Urinary bladder (tissue), 4 donors: ENCODE results near the gene FAM222A. TPM values are rescaled to one million over a fixed set of nuclear protein-coding genes. Genes with fewer than 3 reads are reported as not detected.

Source experiments
- DNase-seq: peaks from one replicate; pipeline ENCODE4 v3.0.0-alpha.2; 2015; ENCODE audit errors: extremely low spot score
- H3K27ac ChIP-seq: one replicate; pipeline ENCODE4 v1.5.1; 2013; ENCODE audit warnings: low read depth, mild to moderate bottlenecking, moderate library complexity
- H3K36me3 ChIP-seq: one replicate; pipeline ENCODE4 v1.6.1; 2013; ENCODE audit warnings: mild to moderate bottlenecking, moderate library complexity; ENCODE audit not compliant: insufficient read depth
- H3K4me1 ChIP-seq: one replicate; pipeline ENCODE4 v1.6.1; 2013; ENCODE audit warnings: mild to moderate bottlenecking, moderate library complexity; ENCODE audit not compliant: insufficient read depth
- H3K4me3 ChIP-seq: one replicate; pipeline ENCODE4 v1.5.1; 2013; ENCODE audit warnings: low read depth, low read length
- WGBS: extraction: QIAGEN DNeasy Blood & Tissue Kit; methylation state at CpG from one replicate; pipeline ENCODE4 v1.1.7; 2013; 5-methylcytosine and 5-hydroxymethylcytosine counted together
- polyA plus RNA-seq: library from polyadenylated mRNA; stranded (reverse); fragments of 200-250 nt; gene quantifications from one replicate; pipeline ENCODE4 v1.2.3, GENCODE V29; 2013
- total RNA-seq: library from RNA; depleted of rRNA; stranded (reverse); fragments of >200 nt; gene quantifications from one replicate; pipeline ENCODE4 v1.2.3, GENCODE V29; 2014
- donor health status: healthy with polysubstance abuse.
- donor health status: healthy.

FAM222A gene
- total and polyA plus RNA-seq, 2 donors = 1.2 TPM

- no peak overlapping the region for H3K27ac ChIP-seq
- no peaks in the 10 kb centered on the region for H3K36me3 ChIP-seq
- WGBS = 51% methylated on average over 12 of the region's 12 CpGs
- no peak overlapping the region for H3K4me3 ChIP-seq
- H3K4me1 ChIP-seq = no peaks in the 10 kb centered on the region
- DNase-seq = no peak
Observed at GRCh38 chr12:109772622-109773321, 59.1 kb downstream of the FAM222A start.

- WGBS = 30% methylated on average over 21 of the region's 21 CpGs
- DNase-seq = no peak
- Histone ChIP-seq H3K27ac (no peak overlapping the region), H3K4me3 (no peak overlapping the region), H3K4me1 (no peaks in the 10 kb centered on the region), H3K36me3 (no peaks in the 10 kb centered on the region)
Observed at GRCh38 chr12:109773384-109774011, 59.9 kb downstream of the FAM222A start.

- Histone ChIP-seq H3K4me3 (no peak overlapping the region), H3K36me3 (no peaks in the 10 kb centered on the region), H3K27ac (no peak overlapping the region), H3K4me1 (no peaks in the 10 kb centered on the region)
- WGBS = 15% methylated on average over 10 of the region's 10 CpGs
- peak; percentile 14 for DNase-seq
Observed at GRCh38 chr12:109775172-109775881, 61.7 kb downstream of the FAM222A start.

DNA sequence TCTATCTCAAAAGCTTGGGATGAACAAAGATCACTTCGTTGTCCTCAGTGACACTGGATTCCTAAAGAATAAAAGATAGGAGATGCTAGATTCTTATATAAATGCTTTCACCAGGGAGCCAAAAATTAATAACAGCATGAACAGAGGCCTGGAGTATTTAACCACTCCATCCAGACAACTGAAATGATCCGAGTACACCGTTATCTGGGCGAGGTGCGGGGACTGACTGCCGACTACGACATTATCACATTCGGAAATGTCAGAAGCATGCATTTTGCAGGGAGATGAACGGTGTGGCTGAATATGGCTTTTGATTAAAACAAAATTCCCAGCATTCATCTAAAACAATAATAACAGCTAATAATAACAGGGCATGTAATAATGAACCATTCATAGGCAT, 63.0 kb downstream of the FAM222A start:
- DNase-seq = no peak
- Histone ChIP-seq H3K36me3 (no peaks in the 10 kb centered on the region), H3K4me1 (no peaks in the 10 kb centered on the region), H3K4me3 (no peak overlapping the region), H3K27ac (no peak overlapping the region)
- 63% methylated on average over 9 of the region's 9 CpGs for WGBS

GRCh38 chr12:109777544-109777943, 63.9 kb downstream of the FAM222A start:
- 40% methylated on average over 5 of the region's 5 CpGs for WGBS
- no peak overlapping the region for H3K27ac ChIP-seq
- no peak for DNase-seq

GRCh38 chr12:109778684-109779083, 65.1 kb downstream of the FAM222A start:
- no peak overlapping the region for H3K4me3 ChIP-seq
- H3K4me1 ChIP-seq = no peaks in the 10 kb centered on the region
- DNase-seq = no peak
- no peaks in the 10 kb centered on the region for H3K36me3 ChIP-seq
- no peak overlapping the region for H3K27ac ChIP-seq
- 96% methylated on average over 1 of the region's 1 CpG for WGBS

More at GRCh38 chr12:109777544-109777943, 63.9 kb downstream of the FAM222A start:
- H3K4me1 ChIP-seq = no peaks in the 10 kb centered on the region
- H3K4me3 ChIP-seq = no peak overlapping the region
- H3K36me3 ChIP-seq = no peaks in the 10 kb centered on the region

- Histone ChIP-seq H3K4me1 (no peaks in the 10 kb centered on the region), H3K36me3 (no peaks in the 10 kb centered on the region), H3K27ac (no peak overlapping the region), H3K4me3 (no peak overlapping the region)
- 92% methylated on average over 6 of the region's 6 CpGs for WGBS
- DNase-seq = no peak
Observed at GRCh38 chr12:109779382-109779781, 65.8 kb downstream of the FAM222A start.

DNA sequence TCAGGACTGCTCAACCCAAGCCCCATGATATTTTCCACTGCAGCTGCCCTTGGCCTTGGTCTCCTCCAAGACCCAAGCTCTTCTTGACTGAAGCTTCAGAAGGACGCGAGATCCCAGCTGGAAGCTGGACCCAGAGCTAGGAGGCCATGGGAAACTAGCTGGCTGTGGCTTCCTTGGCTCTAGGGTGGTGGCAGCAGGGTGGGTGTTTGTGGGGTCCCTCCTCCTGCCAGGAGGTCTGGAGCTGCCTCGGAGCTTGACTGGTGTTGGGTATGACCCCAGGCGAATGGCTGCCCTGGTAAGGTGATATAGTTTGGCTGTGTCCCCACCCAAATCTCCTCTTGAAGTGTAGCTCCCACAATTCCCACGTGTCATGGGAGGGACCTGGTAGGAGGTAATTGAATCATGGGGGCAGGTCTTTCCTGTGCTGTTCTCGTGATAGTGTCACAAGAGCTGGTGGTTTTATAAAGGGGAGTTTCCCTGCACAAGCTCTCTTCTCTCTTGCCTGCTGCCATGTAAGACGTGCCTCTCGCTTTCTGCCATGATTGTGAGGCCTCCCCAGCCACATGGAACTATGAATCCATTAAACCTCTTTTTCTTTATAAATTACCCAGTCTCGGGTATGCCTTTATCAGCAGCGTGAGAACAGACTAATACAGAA, 68.2 kb downstream of the FAM222A start:
- Histone ChIP-seq H3K36me3 (no peaks in the 10 kb centered on the region), H3K27ac (no peak overlapping the region), H3K4me3 (no peak overlapping the region), H3K4me1 (no peaks in the 10 kb centered on the region)
- 81% methylated on average over 10 of the region's 10 CpGs for WGBS
- no peak for DNase-seq

DNA sequence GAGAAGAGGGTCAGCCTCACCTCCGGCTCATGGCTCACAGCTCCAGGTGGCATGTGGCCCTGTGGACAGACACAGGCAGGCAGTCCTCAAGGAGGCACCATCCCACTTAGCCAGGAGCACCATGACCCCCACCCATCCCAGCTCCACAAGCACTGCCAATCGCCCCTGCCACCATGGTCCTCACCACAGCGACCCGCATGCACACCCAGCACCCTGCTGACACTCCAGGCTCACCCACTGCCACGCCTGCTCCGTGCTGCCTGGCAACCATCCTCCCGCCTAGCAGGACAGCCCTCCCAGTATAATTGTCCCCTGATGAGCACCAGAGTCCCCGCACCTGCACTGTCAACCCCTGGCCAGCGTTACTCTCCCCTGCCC, 68.7 kb downstream of the FAM222A start:
- no peak for DNase-seq
- 89% methylated on average over 9 of the region's 9 CpGs for WGBS
- no peak overlapping the region for H3K27ac ChIP-seq

DNA sequence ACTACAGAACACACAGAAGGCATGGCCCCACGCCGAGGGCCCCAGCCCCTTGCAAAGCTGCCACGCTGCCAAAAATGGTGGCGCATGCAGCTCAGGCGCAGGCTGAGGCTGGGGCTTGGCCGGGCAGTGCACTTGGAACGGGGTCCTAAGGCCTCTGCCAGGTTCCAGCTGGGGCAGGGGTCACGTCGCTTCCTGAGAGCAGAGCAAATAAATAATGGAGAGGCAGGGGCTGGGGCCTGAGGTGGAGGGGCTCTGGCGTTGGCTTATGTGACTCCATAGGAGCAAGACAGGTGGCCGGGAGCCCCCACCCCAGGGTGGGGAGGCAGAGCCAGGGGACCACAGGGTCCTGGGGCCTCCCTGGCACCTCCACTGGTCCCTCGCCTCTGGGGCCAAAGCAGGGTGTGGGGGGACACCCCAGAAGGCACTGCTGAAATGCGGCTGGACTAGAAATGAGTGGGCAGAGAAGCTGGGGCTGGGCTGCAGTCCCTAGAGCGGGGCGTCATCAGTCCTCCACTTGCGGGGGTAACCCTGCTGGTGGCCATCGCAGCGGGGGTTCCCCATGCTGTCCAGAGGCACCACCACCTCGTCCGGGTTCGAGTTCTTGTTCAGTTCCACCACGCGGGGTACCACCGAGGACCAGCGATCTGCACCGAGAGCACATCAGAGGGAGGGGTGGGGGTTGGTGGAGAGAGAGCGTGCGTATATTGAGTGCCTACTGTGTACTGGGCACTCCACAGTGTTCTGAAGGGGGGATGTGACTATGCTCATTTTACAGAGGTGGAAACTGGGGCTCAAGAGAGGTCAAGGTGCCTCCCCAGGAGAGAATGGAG, 69.7 kb downstream of the FAM222A start:
- Histone ChIP-seq H3K4me3 (no peak overlapping the region), H3K4me1 (no peaks in the 10 kb centered on the region), H3K27ac (no peak overlapping the region), H3K36me3 (no peaks in the 10 kb centered on the region)
- DNase-seq = no peak
- WGBS = 83% methylated on average over 28 of the region's 28 CpGs

More for the DNA sequence above, 68.7 kb downstream of the FAM222A start:
- no peak overlapping the region for H3K4me3 ChIP-seq
- no peaks in the 10 kb centered on the region for H3K4me1 ChIP-seq
- no peaks in the 10 kb centered on the region for H3K36me3 ChIP-seq

GRCh38 chr12:109783965-109784244, 70.3 kb downstream of the FAM222A start:
- 78% methylated on average over 8 of the region's 8 CpGs for WGBS
- Histone ChIP-seq H3K27ac (no peak overlapping the region), H3K4me1 (no peaks in the 10 kb centered on the region), H3K4me3 (no peak overlapping the region), H3K36me3 (no peaks in the 10 kb centered on the region)
- no peak for DNase-seq

GRCh38 chr12:109785854-109786253, 72.2 kb downstream of the FAM222A start:
- Histone ChIP-seq H3K4me3 (no peak overlapping the region), H3K36me3 (no peaks in the 10 kb centered on the region), H3K27ac (no peak overlapping the region), H3K4me1 (no peaks in the 10 kb centered on the region)
- DNase-seq = no peak
- 82% methylated on average over 4 of the region's 4 CpGs for WGBS

DNA sequence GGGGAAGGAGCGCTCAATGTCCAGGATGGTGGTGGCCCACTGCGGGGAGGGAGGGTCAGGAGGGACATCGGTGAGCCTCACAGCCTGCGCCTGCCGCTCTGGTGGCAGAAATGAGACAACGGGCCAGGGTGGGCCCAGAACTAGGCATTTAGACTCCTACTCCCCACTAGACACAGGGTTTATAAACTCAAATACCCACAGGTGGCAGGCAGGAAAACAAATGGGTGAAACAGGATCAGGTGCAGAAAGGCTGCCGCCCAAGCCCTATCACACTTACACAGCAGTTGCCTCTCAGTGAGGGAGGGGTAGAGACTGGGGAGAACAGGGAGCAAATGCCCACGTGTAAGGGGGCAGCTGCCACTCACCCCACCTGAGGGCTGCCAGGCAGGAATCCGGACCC, 73.2 kb downstream of the FAM222A start:
- DNase-seq = no peak
- WGBS = 87% methylated on average over 9 of the region's 9 CpGs
- no peaks in the 10 kb centered on the region for H3K4me1 ChIP-seq
- H3K4me3 ChIP-seq = no peak overlapping the region
- no peak overlapping the region for H3K27ac ChIP-seq
- H3K36me3 ChIP-seq = no peaks in the 10 kb centered on the region
